Type B pancreatic cell (in vitro differentiated cells): ENCODE data around the gene CFAP251. TPM values are rescaled to one million over a fixed set of nuclear protein-coding genes. Genes with fewer than 3 reads are reported as not detected.
"Not testable (repeated sequence)": the region's sequence is repeated elsewhere in the genome, so short reads cannot be mapped to it uniquely, and the experiment has no call there.

Experiments
- DNase-seq: peaks from one replicate; pipeline ENCODE4 v3.0.0; 2021; ENCODE audit warnings: mixed read lengths; ENCODE audit not compliant: unreplicated experiment; ENCODE audit errors: extremely low spot score
- H3K27ac Mint-ChIP-seq: 2 replicates; pipeline ENCODE4 v1.8.0; 2021; ENCODE audit warnings: mild to moderate bottlenecking, mixed read lengths
- H3K27me3 Mint-ChIP-seq: 2 replicates; pipeline ENCODE4 v1.8.0; 2021; ENCODE audit warnings: mixed read lengths
- H3K36me3 Mint-ChIP-seq: 2 replicates; pipeline ENCODE4 v1.8.0; 2021; ENCODE audit warnings: mixed read lengths
- H3K4me1 Mint-ChIP-seq: one replicate; pipeline ENCODE4 v1.8.0; 2021; ENCODE audit warnings: mixed read lengths; ENCODE audit not compliant: unreplicated experiment
- H3K4me3 Mint-ChIP-seq: 2 replicates; pipeline ENCODE4 v1.8.0; 2021; ENCODE audit warnings: mild to moderate bottlenecking, mixed read lengths
- H3K9me3 Mint-ChIP-seq: 2 replicates; pipeline ENCODE4 v1.8.0; 2021; ENCODE audit warnings: mixed read lengths
- total RNA-seq: library from RNA; stranded (reverse); gene quantifications from 2 replicates; pipeline ENCODE4 v1.2.1, GENCODE V29; 2021; ENCODE audit warnings: low replicate concordance
- TF ChIP-seq, protein P1 (sequence below): fragments of 200-600 bp; sonication (generic); conservative IDR thresholded peaks from 2 replicates; pipeline ENCODE4 v1.5.0; 2021; ENCODE audit warnings: antibody characterized with exemption, mild to moderate bottlenecking

The CFAP251 gene
- total RNA-seq, 1 donor from 2014 or later: 3.3 TPM

DNA sequence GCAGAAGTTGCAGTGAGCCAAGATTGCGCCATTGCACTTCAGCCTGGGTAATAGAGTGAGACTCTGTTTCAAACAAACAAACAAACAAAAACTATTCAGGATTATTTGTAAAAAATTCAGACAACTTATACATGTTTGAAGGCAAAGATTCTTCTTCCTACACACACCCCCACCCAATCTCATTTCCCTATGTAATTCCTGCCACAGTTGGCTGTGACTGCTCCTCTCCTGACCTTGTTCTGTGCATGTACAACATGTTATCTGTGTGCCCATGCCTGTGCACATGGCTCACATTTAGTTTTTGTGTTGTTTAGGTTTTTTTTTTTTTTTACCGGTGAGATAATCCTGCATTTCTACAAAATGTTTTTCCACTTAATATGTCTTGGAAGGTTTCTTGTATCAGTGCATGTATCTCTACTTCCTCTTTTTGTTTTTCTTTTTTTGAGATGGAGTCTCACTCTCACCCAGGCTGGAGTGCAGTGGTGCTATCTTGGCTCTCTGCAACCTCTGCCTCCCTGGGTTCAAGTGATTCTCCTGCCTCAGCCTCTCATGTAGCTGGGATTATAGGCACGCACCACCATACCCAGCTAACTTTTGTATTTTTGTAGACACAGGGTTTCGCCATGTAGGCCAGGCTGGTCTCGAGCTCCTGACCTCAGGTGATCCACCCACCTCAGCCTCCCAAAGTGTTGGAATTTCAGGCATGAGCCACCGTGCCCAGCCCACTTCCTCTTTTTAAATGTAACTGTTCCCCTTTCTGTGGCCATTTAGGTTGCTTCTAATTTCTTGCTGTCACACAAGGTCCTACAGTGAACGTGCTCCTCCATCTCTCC is 8.7 kb downstream of the CFAP251 start:
- peaks cover 29% of the 10 kb centered on the region for H3K4me1 Mint-ChIP-seq
- H3K36me3 Mint-ChIP-seq: no peaks in the 10 kb centered on the region
- DNase-seq: no peak
- H3K27me3 Mint-ChIP-seq: no peaks in the 10 kb centered on the region
- no peak overlapping the region for H3K4me3 Mint-ChIP-seq
- TF ChIP-seq, protein P1, sequence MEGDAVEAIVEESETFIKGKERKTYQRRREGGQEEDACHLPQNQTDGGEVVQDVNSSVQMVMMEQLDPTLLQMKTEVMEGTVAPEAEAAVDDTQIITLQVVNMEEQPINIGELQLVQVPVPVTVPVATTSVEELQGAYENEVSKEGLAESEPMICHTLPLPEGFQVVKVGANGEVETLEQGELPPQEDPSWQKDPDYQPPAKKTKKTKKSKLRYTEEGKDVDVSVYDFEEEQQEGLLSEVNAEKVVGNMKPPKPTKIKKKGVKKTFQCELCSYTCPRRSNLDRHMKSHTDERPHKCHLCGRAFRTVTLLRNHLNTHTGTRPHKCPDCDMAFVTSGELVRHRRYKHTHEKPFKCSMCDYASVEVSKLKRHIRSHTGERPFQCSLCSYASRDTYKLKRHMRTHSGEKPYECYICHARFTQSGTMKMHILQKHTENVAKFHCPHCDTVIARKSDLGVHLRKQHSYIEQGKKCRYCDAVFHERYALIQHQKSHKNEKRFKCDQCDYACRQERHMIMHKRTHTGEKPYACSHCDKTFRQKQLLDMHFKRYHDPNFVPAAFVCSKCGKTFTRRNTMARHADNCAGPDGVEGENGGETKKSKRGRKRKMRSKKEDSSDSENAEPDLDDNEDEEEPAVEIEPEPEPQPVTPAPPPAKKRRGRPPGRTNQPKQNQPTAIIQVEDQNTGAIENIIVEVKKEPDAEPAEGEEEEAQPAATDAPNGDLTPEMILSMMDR: no peak
- H3K27ac Mint-ChIP-seq: peak overlapping the region; percentile 20
- no peaks in the 10 kb centered on the region for H3K9me3 Mint-ChIP-seq

GRCh38 chr12:121927813-121928212 is 9.4 kb downstream of the CFAP251 start:
- H3K4me1 Mint-ChIP-seq: peaks cover 29% of the 10 kb centered on the region
- H3K27ac Mint-ChIP-seq: peak overlapping the region; percentile 20
- H3K27me3 Mint-ChIP-seq: no peaks in the 10 kb centered on the region
- no peaks in the 10 kb centered on the region for H3K36me3 Mint-ChIP-seq
- DNase-seq: no peak
- TF ChIP-seq, protein P1: no peak
- H3K9me3 Mint-ChIP-seq: no peaks in the 10 kb centered on the region
- H3K4me3 Mint-ChIP-seq: no peak overlapping the region

DNA sequence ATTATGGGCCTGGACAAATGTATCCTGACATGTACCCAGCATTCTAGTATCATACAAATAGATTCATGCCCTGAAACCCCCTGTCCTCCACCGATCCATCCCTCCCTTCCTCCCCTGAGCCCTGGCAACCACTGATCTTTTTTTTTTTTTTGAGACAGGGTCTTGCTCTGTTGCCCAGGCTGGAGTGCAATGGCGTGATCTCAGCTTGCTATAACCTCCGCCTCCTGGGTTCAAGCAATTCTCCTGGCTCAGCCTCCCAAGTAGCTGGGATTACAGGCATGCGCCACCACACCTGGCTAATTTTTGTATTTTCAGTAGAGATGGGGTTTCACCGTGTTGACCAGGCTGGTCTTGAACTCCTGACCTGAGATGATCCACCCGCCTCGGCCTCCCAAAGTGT is 11.2 kb downstream of the CFAP251 start:
- peaks cover 24% of the 10 kb centered on the region for H3K4me1 Mint-ChIP-seq
- not testable (repeated sequence) for H3K9me3 Mint-ChIP-seq

GRCh38 chr12:121930862-121931261 is 12.5 kb downstream of the CFAP251 start:
- no peak overlapping the region for H3K4me3 Mint-ChIP-seq
- DNase-seq: no peak
- peaks cover 5% of the 10 kb centered on the region for H3K36me3 Mint-ChIP-seq
- no peaks in the 10 kb centered on the region for H3K27me3 Mint-ChIP-seq
- TF ChIP-seq, protein P1: no peak
- H3K27ac Mint-ChIP-seq: no peak overlapping the region
- H3K4me1 Mint-ChIP-seq: peaks cover 13% of the 10 kb centered on the region
- H3K9me3 Mint-ChIP-seq: no peaks in the 10 kb centered on the region

More for the DNA sequence above, 11.2 kb downstream of the CFAP251 start:
- not testable (repeated sequence) for H3K36me3 Mint-ChIP-seq, H3K27me3 Mint-ChIP-seq, DNase-seq, H3K27ac Mint-ChIP-seq, H3K4me3 Mint-ChIP-seq

DNA sequence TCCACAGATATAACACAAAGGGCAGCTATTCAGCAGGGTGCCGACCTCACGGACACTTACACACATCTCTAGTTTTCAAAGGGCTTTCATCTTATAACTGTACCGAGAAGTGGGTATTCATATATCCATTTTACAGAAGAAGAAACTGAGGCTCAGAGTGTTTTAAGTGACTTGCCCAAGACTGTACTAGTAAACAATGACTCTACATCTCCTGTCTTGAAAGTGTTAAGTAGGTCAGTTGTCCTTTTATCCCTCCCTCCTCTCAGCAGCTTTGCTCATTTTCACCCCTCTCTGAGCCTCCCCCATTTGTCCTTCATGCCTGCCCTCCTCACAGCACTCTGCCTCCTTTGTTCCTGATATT is 13.8 kb downstream of the CFAP251 start:
- Mint-ChIP-seq H3K27ac (no peak overlapping the region), H3K4me1 (peaks cover 9% of the 10 kb centered on the region), H3K27me3 (no peaks in the 10 kb centered on the region), H3K9me3 (no peaks in the 10 kb centered on the region), H3K4me3 (no peak overlapping the region), H3K36me3 (peaks cover 11% of the 10 kb centered on the region)
- TF ChIP-seq, protein P1: no peak
- no peak for DNase-seq

DNA sequence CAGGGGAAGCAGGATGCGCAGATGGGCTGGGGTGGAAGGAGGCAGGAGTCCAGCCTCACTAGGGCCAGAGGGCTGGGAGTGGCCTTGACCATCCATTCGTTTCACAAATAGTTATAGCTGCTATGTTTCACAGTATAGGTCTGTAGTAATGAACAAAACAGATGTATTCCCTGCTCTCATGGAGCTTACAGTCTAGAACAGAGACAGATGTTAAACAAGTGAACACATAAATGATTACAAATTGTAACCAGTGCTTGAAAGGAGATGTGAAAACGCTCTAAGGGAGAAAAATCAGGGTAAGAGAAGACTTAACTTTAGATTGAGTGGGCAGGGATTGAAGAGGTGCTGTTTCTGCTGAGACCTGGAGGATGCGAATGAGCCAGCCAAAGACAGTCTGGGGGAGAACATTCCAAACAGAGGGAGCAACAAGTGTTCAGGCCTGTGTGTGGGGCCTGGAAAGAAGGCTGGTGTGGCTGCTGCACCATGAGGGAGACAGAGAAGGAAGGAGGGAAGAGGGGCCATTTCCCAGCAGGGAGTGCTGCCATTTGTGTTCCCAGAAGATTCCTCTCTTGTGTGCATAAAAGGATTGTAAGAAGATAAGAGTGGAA is 14.6 kb downstream of the CFAP251 start:
- H3K27ac Mint-ChIP-seq: no peak overlapping the region
- peaks cover 5% of the 10 kb centered on the region for H3K4me1 Mint-ChIP-seq
- no peaks in the 10 kb centered on the region for H3K9me3 Mint-ChIP-seq
- H3K4me3 Mint-ChIP-seq: no peak overlapping the region
- DNase-seq: no peak
- peaks cover 13% of the 10 kb centered on the region for H3K36me3 Mint-ChIP-seq
- TF ChIP-seq, protein P1: no peak
- no peaks in the 10 kb centered on the region for H3K27me3 Mint-ChIP-seq
